NCI-H1092 (cell line): Measurements from ENCODE around the gene FBXW5.

Experiments
- DNase-seq: peaks from one replicate; lab custom pipeline; 2025; lab: John Stamatoyannopoulos, UW

Gene FBXW5

DNA sequence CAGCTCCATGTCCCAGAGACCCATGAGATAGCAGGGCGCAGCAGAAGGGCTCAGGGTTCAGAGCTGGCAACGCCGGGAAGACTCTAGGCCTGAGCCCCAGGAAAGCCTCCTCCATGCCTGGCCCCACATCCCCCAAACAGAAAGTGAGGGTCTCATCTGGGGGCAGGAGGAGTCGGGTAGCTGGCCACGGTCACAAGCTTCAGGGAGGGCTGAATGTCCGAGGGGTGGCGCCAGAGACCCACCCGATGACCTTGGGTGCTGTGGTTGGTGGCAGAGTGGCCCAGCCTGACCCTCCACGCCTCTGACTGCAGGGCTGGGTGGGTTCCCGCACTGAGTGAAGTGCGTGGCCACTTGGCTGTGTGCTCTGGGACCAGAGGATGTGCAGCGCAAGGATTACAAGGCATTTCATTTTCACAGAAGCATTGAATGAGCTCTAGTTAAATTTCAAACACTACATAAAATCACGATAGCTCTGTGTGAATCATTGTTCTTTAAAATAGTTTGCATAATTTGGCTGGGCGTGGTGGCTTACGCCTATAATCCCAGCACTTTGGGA is 3.5 kb upstream of the FBXW5 start:
- DNase-seq = no peak

DNA sequence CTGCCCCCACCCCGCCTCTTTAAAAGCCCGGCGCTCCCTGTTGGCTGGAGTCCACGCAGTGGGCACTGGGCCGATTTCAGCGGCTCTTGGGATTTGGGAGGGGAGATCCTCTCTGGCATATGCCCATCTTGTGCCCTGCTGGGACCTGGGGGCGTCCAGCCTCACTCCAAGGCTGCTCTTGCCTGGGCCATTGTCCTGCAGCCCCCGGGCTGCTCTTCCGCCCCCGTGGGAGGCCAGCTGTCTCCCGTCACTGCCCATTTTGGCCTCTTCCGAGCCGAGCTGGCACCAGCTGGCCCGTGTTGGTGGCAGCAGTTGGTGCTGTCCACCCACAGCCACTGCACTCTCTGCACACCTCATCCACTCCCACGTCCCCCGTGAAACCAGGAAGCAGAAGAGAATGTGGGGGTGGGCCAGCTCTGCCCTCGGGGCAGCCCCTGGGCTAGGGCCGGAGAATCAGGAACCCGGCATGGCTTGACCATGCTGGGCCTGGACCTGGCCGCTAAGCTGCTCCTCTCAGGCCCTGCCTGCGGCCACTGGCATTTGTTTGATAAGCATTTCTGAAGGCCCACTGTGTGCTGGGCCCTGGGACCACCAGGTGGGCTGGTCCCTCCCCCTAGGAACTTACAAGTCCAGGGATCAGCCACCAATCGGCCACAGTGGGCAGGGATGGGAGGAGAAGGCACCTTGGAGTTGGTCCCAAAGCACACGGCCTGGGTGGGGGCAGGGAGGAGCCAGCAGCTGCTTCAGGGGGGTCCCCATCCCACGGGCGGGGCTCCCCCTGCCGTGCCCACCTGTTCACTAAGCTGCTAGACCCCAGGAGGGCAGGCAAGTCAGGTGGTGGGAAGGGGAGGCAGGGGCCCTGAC is 2.7 kb upstream of the FBXW5 start:
- DNase-seq = no peak

DNA sequence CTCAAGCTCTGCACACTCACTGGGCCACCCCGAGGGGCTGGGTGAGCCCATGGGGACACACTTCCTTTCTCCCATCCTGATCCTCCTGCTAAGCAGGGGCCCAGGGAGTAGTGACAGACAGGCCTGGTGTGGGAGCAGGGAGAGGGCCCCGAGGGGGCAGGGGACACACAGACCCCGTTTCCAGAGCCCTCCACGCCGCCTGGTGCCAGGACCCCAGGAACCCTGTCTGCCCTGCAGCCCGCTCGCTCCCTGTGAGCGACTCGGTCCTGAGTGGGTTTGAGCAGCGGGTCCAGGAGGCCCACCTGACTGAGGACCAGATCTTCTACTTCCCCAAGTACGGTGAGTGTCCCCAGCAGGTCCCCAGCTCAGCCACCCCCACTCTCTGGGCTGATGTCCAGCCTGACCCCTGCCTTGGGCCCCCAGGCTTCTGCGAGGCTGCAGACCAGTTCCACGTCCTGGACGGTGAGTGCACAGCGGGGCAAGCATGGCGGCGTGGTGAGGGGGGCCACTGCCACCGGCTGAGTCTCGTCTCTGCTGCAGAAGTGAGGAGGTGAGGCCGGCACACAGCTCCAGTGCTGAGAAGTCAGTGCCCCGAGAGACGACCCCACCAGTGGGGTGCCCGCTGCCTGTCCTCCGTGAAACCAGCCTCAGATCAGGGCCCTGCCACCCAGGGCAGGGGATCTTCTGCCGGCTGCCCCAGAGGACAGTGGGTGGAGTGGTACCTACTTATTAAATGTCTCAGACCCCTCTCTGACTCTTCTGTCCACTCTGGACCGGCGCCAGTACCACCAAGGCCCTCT is 1.9 kb upstream of the FBXW5 start:
- DNase-seq = no peak

DNA sequence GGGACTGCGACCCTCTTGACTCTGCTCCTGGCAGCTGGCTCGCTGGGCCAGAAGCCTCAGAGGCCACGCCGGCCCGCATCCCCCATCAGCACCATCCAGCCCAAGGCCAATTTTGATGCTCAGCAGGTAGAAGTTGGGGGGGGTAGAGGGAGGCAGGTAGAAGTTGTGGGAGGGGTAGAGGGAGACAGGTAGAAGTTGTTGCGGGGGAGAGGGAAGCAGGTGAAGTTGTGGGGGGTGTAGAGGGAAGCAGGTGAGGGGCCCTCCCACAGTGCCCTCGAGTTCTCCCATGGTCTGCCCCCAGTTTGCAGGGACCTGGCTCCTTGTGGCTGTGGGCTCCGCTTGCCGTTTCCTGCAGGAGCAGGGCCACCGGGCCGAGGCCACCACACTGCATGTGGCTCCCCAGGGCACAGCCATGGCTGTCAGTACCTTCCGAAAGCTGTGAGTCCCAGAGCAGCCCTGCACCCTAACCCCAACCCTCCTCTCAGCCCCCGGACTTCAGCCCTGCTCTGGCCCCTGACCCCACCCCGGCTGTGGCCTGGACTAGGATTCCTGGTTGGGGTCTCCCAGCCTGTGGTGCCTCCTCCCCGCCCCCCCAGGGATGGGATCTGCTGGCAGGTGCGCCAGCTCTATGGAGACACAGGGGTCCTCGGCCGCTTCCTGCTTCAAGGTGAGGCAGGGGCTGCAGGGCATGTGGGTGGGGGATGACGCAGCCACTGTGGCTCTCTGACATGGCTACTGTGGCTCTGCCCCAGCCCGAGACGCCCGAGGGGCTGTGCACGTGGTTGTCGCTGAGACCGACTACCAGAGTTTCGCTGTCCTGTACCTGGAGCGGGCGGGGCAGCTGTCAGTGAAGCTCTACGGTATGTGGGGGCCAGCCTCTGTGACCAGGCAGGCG is 1.0 kb upstream of the FBXW5 start:
- DNase-seq = no peak

DNA sequence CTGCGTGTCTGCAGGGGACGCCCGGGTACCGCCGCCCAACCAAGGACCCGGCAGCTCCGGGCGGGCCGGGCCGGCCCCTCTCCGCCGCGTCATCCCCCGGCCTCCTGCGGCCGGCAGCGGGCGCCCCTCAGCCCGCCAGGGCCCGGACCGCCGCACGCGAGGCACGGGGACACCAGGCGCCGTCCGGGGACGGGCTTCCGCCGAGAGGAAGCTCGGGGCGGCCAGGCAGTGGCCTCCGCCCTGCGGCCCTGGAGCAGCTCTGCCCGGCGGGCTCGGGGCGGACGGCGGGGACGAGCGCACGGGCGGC is 373 bp downstream of the FBXW5 start:
- DNase-seq = no peak

DNA sequence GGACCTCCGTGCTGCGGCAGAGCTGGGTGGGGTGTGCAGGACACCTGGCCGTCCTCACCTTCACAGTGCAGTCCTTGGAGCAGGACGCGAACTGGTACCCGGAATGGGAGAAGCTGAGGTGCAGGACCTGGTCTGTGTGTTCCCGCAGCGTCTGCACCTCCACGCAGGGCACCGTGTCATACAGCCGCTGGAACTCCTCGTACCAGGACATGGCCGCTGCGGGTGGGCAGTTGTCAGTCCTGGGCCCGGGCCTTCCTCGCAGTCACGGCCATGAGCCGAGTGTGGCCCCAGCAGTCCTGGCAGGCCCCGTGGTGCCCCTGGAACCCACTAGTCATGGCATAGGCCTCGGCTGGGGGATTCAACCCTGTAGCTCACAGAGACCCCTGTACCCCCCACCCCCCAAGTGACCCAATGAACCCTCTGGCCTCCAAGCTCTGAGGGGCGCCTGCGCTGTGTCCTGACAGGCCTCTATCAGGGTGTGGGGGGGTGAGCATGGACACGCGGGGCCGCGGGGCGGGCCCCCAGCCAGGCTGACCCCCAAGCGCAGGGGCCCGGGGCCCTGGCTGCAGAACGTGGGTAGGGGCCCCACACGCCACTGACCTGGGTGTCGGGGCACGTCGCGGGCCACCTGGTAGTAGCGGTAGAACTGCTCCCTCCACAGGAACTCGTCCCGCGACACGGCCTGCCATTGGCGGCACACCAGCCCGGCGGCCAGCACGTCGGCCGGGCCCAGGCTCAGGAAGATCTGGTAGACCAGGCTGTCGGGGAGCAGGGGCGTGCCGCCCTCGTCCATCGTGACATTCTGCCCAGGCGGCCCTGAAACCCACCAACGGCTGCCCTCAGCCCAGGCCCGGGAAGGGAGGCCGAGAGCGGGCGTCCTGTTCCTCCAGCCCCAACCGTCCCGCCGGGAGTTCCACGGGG is 987 bp downstream of the FBXW5 start:
- no peak for DNase-seq

DNA sequence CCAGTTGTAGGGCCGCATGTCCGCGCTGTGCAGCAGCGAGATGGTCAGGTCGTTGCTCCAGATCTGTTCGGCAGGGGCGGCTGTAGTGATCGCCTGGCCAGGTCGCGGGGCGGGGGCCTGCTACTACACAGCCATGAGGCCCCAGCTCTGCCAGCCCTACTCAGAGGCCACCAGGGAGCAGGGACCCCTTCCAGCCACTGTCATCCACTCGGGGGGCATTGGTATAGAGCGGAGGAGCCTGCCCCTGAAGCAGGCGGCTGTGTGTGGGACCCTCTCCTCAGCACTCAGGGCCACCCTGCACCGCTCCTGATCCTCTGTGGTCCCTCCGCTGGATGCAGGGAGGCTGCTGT is 1.7 kb downstream of the FBXW5 start:
- DNase-seq = no peak

DNA sequence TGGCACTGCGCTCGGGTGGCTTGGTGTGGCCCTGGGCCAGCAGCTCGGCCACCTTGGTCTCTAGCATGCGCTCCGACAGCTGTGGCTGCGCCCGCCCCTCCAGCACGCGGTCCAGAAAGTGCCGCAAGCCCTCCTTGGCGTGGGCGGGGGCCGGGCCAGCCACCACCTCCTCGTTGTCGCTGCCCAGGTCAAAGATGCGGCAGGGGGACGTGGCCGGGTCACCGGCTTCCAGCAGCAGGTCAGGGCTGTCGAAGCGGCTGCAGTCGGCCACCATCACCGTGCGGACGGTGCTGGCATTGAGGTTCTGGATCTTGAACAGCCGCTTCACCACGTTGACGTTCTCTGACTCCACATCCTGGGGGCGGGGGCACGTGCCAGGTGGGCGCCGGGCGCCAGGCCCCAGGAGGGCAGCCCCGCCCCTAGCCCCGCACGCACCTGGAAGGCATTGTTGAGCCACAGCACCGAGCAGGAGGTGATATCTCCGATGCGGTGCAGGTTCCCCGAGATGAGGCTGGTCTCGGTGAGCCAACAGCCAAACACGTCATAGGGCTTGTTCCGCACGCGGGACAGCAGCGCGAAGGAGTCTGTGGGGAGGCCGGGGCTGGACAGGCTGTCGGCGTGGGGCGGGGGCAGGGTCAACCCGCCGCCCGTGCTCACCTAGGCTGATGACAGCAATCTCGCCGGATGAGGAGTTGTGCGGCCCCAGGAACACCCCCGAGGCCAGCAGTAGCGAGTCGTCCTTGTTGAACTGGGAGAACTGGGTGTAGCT is 2.2 kb downstream of the FBXW5 start:
- no peak for DNase-seq

DNA sequence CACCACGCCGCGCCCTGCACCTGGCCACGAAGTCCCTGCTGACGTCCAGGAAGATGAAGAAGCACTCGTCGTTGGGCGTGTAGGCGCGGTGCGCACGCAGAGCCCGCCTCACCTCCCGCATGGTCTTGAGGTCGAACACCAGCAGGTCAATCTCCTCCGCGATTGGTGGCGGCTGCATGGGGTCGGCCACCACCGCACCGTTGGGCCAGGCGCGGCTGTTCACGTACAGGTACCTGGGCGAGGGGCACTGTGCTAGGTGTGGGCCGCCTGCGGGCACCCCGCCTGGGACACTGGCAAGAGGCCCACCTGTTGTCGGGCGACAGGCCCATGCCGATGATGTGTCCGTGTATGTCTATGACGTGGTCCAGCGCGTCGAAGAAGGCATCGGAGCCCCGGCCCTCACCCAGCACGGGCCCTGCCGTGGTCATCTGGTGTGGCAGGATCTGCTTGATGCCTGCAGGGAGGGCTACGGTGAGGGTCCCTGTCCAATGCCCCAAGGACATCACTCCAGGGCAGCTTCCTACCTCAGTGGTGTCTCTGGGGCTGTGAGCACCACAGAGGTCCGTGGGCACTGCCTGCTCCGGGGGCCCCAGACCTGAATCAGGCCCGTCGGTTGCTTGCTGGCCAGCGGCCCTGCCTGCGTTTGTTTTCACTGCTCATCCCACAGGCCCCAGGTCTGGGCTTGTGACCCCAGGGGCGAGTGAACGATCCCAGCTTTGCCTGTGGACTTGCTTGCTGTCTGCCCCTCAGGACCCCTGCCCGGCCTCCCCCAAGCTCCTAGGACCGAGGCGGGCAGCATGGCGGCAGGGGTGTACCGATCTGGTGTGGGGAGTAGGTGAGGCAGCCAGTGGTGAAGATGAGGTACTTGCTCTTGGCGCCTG is 3.1 kb downstream of the FBXW5 start:
- no peak for DNase-seq

DNA sequence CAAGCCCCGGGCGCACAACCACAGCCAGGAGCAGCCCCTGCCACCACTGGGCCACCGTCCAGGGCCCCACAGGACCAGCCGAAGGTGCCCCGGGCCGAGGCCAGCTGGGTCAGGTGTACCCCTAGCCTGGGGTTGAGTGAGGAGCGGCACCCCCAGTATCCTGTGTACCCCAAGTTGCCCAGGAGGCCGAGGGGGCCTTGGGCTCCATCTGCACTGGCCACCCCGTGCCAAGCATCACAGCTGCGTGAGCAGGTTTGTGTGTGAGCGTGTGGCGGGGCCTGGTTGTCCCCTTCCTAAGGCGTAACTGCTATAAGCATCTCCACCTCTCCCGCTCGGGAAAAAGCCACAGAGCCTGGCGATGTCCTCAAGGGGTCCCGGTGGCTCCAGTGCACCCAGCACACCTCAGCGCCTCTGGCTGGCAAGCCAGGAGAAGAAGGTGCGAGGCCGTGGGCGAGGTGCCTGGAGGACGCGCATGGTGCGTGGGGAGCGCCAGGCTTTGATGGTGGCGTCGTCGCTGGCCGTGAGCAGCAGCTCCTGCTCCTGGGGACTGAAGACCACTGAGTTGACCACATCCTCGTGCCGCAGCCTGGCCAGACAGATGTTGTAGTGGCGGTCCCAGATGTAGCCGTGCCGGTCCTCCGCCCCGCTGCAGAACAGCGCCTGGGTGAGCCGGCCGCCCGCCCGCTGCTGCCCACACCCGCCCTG is 3.9 kb downstream of the FBXW5 start:
- DNase-seq = no peak

DNA sequence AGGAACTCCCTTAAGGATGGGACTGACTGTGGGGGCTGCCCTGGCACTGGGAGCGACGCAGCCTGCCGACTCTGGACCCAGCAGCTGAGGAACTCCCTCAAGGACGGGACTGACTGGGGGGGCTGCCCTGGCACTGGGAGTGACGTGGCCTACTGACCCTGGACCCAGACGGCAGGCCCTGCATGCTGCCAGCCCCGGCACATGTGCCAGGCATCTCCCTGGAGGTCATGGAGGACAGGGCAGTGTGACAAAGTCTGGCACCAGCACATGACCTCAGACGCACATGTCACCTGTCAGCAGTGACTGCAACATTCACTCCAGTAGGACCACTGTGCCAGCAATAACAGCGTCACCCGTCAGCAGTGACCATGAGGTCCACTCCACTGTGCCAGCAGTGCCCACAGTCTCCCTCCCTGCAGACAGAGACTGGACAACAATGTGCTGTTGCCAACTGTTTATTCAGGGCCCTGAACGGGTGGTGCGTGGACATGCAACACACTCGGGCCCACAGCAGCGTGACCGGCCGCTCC is 4.5 kb downstream of the FBXW5 start:
- DNase-seq = no peak

DNA sequence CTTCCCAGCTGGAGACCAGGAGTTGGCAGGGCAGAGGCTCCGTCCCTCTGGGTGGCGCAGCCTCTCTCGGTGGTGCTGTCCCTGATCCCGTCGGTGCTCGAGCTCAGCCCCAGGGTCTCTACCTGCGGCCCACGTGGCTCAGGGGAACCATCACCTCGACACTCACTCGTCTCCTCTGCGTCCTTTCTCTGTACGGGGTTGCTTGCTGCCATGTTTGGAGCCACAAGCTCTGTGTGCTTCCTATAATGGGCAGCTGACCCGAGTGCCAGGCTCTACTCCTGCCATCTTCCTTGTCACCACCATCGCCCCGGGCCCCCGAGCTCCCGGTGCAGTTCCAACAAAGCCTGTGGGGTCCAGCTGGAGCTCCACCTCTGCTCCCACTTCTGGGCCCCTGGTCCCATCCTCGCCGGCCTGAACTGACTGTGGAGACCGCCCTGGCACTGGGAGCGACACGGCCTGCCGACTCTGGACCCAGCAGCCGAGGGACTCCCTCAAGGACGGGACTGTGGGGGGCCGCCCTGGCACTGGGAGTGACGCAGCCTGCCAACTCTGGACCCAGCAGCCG is 5.0 kb downstream of the FBXW5 start:
- DNase-seq = no peak

DNA sequence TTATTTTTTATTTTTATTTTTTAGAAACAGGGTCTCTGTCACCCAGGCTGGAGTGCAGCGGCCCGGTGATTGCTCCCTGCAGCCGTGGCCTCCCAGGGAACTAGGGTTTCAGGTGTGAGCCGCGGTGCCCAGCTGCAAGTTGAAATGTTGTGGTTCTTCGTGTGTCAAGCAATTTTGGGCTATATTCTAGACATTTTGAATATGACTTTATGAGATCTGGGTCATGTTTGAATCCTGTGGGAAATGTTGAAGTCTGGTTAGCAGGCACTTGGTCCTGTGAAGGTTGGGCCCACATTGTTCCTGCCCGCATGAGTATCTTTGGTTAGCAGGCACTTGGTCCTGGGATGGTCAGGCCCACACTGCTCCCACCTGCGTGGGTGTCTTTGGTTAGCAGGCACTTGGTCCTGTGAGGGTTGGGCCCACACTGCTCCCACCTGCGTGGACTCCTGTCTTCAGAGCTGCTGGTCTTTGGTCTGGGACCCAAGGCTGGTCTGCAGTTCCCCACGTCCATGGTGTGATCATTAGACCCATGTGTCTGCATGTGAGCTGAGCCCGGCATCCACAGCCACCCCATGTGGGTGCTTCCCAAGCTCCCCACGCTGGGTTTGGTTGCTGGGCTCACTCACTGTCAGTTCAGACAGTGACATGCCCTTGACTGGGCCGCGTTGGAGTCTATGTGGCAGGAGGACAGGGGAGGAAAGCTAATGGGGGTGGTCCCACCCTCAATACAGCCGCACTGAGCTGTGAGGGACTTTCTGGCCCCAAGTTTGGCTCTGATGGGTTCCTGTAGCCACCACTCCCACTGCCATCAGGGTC is 7.1 kb downstream of the FBXW5 start:
- DNase-seq = no peak

DNA sequence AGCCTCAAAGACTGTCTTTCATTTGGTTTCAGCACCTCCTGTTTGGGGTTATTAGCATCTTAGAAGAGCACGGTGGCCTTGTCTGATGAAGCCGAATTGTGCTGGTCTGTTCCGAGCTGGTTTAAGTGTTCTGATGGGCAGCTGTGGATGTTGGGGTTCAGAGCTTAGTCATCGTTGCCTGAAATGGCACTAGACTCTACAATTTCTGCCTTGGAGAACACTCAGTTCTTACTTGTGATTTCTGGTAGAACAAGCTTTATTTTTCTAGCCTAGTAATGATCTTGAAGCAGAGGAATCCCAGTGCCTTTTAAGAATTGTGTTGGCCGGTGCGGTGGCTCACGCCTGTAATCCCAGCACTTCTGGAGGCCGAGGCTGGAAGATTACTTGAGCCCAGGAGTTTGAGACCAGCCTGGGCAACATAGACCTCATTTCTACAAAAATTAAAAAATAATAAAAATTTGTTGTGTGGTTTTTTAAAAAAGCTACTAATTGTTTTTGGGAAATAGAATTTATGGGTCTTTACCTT is 7.8 kb downstream of the FBXW5 start:
- DNase-seq = no peak

DNA sequence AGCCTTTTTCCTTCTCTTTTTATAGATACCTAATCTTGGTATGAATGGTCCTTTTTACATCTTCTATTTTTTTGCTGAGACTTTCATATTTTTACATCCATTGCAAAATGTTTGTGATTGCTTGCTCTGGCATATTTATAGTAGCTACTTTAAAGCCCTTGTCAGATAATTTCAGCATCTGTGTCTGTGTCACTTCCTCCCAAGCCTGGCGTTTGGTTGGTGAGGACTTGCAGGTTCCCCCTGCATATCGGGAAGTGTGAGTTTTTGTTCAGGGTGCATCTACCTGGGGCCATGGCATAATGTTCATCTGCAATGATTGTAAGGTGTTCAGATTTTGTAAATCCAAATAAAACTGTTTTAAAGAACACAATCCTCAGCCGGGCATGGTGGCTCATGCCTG is 8.9 kb downstream of the FBXW5 start:
- no peak for DNase-seq

DNA sequence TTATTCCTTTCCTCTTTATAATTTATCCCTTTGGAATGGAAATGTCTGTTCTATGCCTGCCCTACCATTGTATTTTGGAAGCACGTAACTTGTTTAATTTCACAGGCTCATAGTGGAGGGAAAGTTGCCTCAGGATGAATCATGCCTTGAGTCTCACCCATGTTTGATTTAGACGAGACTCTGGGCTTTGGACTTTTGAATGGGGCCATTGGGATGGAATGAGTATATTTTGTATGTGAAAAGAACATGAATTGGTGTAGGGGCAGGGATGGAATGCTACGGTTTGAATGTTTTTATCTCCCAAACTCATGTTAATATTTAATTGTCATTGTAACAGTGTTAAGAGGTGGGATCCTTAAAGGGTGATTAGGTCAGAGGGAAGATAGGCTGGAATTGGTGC is 10.3 kb downstream of the FBXW5 start:
- no peak for DNase-seq

DNA sequence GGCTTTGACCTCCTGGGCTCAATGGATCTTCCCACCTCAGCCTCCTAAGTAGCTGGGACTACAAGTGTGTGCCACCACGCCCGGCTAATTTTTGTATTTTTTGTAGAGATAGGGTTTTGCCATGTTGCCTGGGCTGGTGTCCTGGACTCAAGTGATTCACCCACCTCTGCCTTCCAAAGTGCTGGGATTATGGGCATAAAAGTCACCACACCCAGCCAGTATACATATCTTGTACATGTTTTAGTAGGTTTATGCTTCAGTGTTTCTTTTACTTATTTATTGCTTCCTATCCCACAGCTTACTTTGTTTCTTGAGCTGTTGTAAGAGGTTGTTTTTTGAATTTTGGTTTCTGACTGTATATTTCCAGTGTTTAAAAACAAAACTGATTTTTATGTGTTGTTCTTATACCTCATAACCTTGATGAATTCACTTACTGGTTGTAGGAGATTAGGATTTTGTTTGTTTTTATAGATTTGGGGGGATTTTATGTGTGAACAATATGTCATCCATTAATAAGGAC is 12.9 kb downstream of the FBXW5 start:
- DNase-seq = no peak
